Ascending aorta (tissue), 2 donors: Measurements from ENCODE around the gene APBA2. TPM values are rescaled to one million over a fixed set of nuclear protein-coding genes. Genes with fewer than 3 reads are reported as not detected.
A peak's percentile ranks its signal among the peaks of the same experiment; 100 is the strongest.

Source experiments
- DNase-seq, 2 donors: peaks; one replicate each; pipeline ENCODE4 v3.0.0-alpha.2; 2019; ENCODE audit warnings: low spot score in 2 of 2
- H3K27ac ChIP-seq, 2 donors: fragments of 200-600 bp; sonication (generic); one replicate each; pipeline ENCODE4 v1.5.1; 2016 to 2017; ENCODE audit warnings: mild to moderate bottlenecking in 1 of 2
- H3K27me3 ChIP-seq: fragments of 200-600 bp; sonication (generic); one replicate; pipeline ENCODE4 v1.5.1; 2017
- H3K36me3 ChIP-seq, 2 donors: fragments of 200-600 bp; sonication (generic); one replicate each; pipeline ENCODE4 v1.5.1; 2016
- H3K4me1 ChIP-seq, 2 donors: fragments of 200-600 bp; sonication (generic); one replicate each; pipeline ENCODE4 v1.5.1; 2016 to 2017; ENCODE audit warnings: mild to moderate bottlenecking in 1 of 2
- H3K4me3 ChIP-seq, 2 donors: fragments of 200-600 bp; sonication (generic); one replicate each; pipeline ENCODE4 v1.5.1; 2016 to 2017; ENCODE audit warnings: mild to moderate bottlenecking in 1 of 2
- H3K9me3 ChIP-seq, 2 donors: fragments of 200-600 bp; sonication (generic); one replicate each; pipeline ENCODE4 v1.5.1; 2016
- CTCF ChIP-seq, 3 experiments: fragments of 200-600 bp in 2 of 3; fragments of 450-650 bp in 1 of 3; sonication (generic) in 2 of 3; IDR thresholded peaks; one replicate each; pipeline ENCODE4 v1.5.1; 2016 to 2019; ENCODE audit warnings: antibody characterized with exemption in 3 of 3, mild to moderate bottlenecking in 1 of 3, moderate library complexity in 1 of 3
- intact Hi-C: fragments of 100-400 bp; cut with DNase I; formaldehyde crosslinking; loops from one replicate; pipeline ENCODE4 v1.15.1; 2023
- total RNA-seq: library from RNA; depleted of rRNA; stranded (reverse); fragments of >200 nt; gene quantifications from one replicate; pipeline ENCODE4 v1.1.0, GENCODE V29; 2016

The APBA2 gene
- total RNA-seq, 1 donor from 2014 or later, result 2.4 TPM

GRCh38 chr15:29050870-29051269 lies 165.1 kb downstream of the APBA2 start:
- H3K4me1 ChIP-seq, result no peaks in the 10 kb centered on the region
- intact Hi-C loops, result no loop called here
- no peak overlapping the region for H3K27ac ChIP-seq
- no peak for TF ChIP-seq CTCF (IDR thresholded peaks at IDR 0.05)
- no peaks in the 10 kb centered on the region for H3K27me3 ChIP-seq
- no peaks in the 10 kb centered on the region for H3K36me3 ChIP-seq
- no peak overlapping the region for H3K4me3 ChIP-seq
- H3K9me3 ChIP-seq, result no peaks in the 10 kb centered on the region
- no peak for DNase-seq

- intact Hi-C loops, result no loop called here
- DNase-seq, result no peak
- Histone ChIP-seq H3K4me3 (no peak overlapping the region), H3K36me3 (no peaks in the 10 kb centered on the region), H3K4me1 (no peaks in the 10 kb centered on the region), H3K9me3 (no peaks in the 10 kb centered on the region), H3K27ac (no peak overlapping the region), H3K27me3 (no peaks in the 10 kb centered on the region)
- TF ChIP-seq CTCF (IDR thresholded peaks at IDR 0.05), result no peak
These were observed 165.6 kb downstream of the APBA2 start for GRCh38 chr15:29051422-29051821.

GRCh38 chr15:29053006-29053405 lies 167.2 kb downstream of the APBA2 start:
- Histone ChIP-seq H3K27ac (no peak overlapping the region), H3K36me3 (no peaks in the 10 kb centered on the region), H3K4me1 (no peaks in the 10 kb centered on the region), H3K4me3 (no peak overlapping the region), H3K9me3 (no peaks in the 10 kb centered on the region), H3K27me3 (no peaks in the 10 kb centered on the region)
- intact Hi-C loops, result no loop called here
- DNase-seq, result no peak
- no peak for TF ChIP-seq CTCF (IDR thresholded peaks at IDR 0.05)

- intact Hi-C loops, result no loop called here
- no peaks in the 10 kb centered on the region for H3K4me1 ChIP-seq
- no peaks in the 10 kb centered on the region for H3K36me3 ChIP-seq
- DNase-seq, result no peak
- H3K9me3 ChIP-seq, result no peaks in the 10 kb centered on the region
- TF ChIP-seq CTCF (IDR thresholded peaks at IDR 0.05), result no peak
- H3K27me3 ChIP-seq, result no peaks in the 10 kb centered on the region
- no peak overlapping the region for H3K27ac ChIP-seq
- no peak overlapping the region for H3K4me3 ChIP-seq
These were observed 167.9 kb downstream of the APBA2 start for GRCh38 chr15:29053661-29054131.

- intact Hi-C loops, result no loop called here
- Histone ChIP-seq H3K9me3 (no peaks in the 10 kb centered on the region), H3K4me3 (no peak overlapping the region), H3K27ac (no peak overlapping the region), H3K27me3 (no peaks in the 10 kb centered on the region), H3K4me1 (no peaks in the 10 kb centered on the region), H3K36me3 (no peaks in the 10 kb centered on the region)
- peak in 1 of 2 donors; percentile 40 for DNase-seq
- TF ChIP-seq CTCF (IDR thresholded peaks at IDR 0.05), result no peak
These were observed 168.6 kb downstream of the APBA2 start for GRCh38 chr15:29054171-29055045.
